IPS-15b (cell line): Measurements from ENCODE around the gene VASN.
A peak's percentile ranks its signal among the peaks of the same experiment; 100 is the strongest.

Experiments used
- H3K27me3 ChIP-seq: one replicate; pipeline ENCODE4 v1.6.1; 2013; ENCODE audit warnings: low read length; ENCODE audit not compliant: control insufficient read depth, insufficient read depth
- H3K36me3 ChIP-seq: one replicate; pipeline ENCODE4 v1.6.1; 2013; ENCODE audit warnings: low read length; ENCODE audit not compliant: control insufficient read depth, insufficient read depth
- H3K4me1 ChIP-seq: one replicate; pipeline ENCODE4 v1.6.1; 2013; ENCODE audit warnings: mild to moderate bottlenecking, low read length; ENCODE audit not compliant: control insufficient read depth, insufficient read depth
- H3K4me3 ChIP-seq: one replicate; pipeline ENCODE4 v1.5.1; 2013; ENCODE audit warnings: low read depth, low read length
- H3K9ac ChIP-seq: one replicate; pipeline ENCODE4 v1.6.1; 2013; ENCODE audit warnings: low read depth, mild to moderate bottlenecking, low read length
- H3K9me3 ChIP-seq: one replicate; pipeline ENCODE4 v1.6.1; 2013; ENCODE audit warnings: mild to moderate bottlenecking, low read length; ENCODE audit not compliant: control insufficient read depth, insufficient read depth

The VASN gene

GRCh38 chr16:4350365-4350786 is 21.3 kb upstream of the VASN start:
- peaks cover 11% of the 10 kb centered on the region for H3K36me3 ChIP-seq
- H3K4me1 ChIP-seq = no peaks in the 10 kb centered on the region
- peak overlapping the region; percentile 94 for H3K9ac ChIP-seq
- H3K27me3 ChIP-seq = no peaks in the 10 kb centered on the region
- no peaks in the 10 kb centered on the region for H3K9me3 ChIP-seq
- H3K4me3 ChIP-seq = peak overlapping the region; percentile 100

DNA sequence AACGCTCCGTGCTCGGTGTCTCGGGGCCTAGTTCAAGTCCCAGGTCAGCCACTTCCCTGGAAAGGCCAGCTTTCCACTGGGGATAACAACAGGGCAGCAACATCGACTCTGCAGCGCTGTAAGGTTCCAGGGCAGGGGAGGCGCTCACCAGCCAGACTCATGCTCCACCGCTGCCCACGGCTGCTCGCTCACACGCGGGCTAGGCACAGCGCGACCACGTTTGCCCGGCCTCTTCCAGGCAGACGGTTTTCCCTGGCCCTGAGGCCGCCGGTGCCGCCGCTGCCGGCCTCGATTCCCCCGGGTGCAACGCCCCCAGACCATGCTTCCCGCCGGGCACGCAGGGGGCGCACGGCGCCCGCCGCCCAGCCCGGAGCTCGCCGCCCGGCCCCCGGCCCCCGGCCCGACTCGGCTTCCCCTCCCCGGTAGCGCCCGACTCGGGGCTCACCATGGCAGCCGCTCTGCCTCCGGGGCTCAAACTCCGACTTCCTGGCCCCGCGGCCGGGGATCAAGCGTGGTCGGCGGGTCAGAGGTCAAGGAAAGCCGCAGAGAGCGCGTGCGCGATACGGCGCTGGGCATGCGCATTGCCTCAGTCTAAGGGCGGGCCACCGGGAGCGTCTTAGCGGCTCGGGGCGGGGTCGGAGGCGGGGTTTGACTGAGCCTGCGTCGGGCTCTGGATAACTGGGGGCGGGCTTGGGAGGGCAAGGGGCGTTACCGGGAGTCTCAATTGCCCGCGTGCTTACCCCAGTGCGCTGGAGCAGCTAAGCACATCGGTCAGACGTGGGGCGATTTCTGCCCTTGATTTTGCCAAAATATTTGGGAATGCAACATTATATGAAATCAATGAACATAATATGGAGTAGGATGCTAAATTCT is 20.6 kb upstream of the VASN start, which contains the start of gene PAM16:
PAM16 (minus strand) TSS at position 535 of the 873 bp plus-strand sequence; CDS start at position 448, 87 bp downstream.
- peaks cover 10% of the 10 kb centered on the region for H3K36me3 ChIP-seq
- H3K9me3 ChIP-seq = no peaks in the 10 kb centered on the region

GRCh38 chr16:4351880-4352279 is 19.8 kb upstream of the VASN start:
- Histone ChIP-seq H3K4me3 (no peak overlapping the region), H3K4me1 (no peaks in the 10 kb centered on the region), H3K27me3 (no peaks in the 10 kb centered on the region), H3K36me3 (peaks cover 10% of the 10 kb centered on the region), H3K9me3 (no peaks in the 10 kb centered on the region), H3K9ac (no peak overlapping the region)

More for the DNA sequence above, 20.6 kb upstream of the VASN start, which contains the start of gene PAM16:
- H3K4me1 ChIP-seq = no peaks in the 10 kb centered on the region
- H3K27me3 ChIP-seq = no peaks in the 10 kb centered on the region
- H3K4me3 ChIP-seq = peak within 1 kb of the TSS; percentile 100
- H3K9ac ChIP-seq = peak within 1 kb of the TSS; percentile 94

DNA sequence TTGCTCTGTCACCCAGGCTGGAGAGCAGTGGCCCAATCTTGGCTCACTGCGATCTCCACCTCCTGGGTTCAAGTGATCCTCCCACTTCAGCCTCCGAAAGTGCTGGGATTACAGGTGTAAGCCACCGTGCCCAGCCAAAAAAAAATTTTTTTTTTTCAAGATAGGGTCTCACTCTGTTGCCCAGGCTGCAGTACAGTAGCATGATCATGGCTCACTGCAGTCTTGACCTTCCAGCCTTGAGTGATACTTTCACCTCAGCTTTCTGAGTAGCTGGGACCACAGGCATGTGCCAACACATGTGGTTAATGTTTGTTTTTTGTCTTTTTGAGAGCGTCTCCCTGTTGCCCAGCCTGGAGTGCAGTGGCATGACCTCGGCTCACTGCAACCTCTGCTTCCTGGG is 18.8 kb upstream of the VASN start:
- Histone ChIP-seq H3K27me3 (no peaks in the 10 kb centered on the region), H3K4me3 (no peak overlapping the region), H3K9me3 (no peaks in the 10 kb centered on the region), H3K36me3 (peaks cover 10% of the 10 kb centered on the region), H3K4me1 (no peaks in the 10 kb centered on the region), H3K9ac (no peak overlapping the region)

DNA sequence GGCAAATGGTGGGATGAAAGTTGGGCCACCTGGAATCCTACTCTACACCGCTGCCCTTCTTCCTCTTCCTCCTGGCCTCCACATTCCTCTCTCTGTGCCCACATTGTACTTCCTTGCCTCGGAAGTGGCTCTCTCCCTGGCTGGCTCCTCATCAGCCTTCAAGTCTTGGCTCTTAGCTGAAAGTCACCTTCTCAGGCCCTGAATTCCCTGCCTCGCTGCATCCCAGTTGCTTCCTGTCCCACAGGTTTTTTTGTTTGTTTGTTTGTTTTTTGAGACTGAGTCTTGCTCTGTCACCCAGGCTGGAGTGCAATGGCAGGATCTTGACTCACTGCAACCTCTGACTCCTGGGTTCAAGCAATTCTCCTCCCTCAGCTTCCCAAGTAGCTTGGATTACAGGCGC is 18.0 kb upstream of the VASN start:
- peaks cover 5% of the 10 kb centered on the region for H3K36me3 ChIP-seq
- no peaks in the 10 kb centered on the region for H3K4me1 ChIP-seq
- H3K27me3 ChIP-seq = no peaks in the 10 kb centered on the region
- H3K9ac ChIP-seq = no peak overlapping the region
- H3K9me3 ChIP-seq = no peaks in the 10 kb centered on the region
- H3K4me3 ChIP-seq = no peak overlapping the region

- no peak overlapping the region for H3K4me3 ChIP-seq
- H3K9ac ChIP-seq = no peak overlapping the region
- H3K27me3 ChIP-seq = no peaks in the 10 kb centered on the region
- H3K4me1 ChIP-seq = no peaks in the 10 kb centered on the region
- no peaks in the 10 kb centered on the region for H3K9me3 ChIP-seq
- H3K36me3 ChIP-seq = peaks cover 5% of the 10 kb centered on the region
Observed at GRCh38 chr16:4354512-4355409, 16.9 kb upstream of the VASN start.

DNA sequence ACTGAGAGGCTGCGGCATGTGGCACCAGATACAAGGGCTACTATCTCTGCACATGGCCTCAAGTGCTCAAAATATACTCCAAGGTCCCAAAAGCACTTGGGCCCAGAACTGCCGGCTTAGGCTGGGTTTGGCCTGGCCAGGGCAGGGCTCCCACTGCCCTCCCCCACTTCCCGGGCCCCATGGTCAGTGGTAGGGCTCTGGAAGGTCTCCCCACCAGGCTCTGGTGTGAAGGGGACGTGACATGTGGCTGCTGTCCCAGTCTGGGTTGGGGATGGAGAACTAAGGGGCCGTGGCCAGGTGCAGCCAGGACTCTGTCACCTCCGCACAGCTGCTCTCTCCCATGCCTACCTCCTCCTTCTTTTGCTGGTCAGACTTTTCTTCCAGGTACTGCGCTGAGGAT is 14.8 kb upstream of the VASN start:
- H3K36me3 ChIP-seq = peaks cover 3% of the 10 kb centered on the region
- H3K9me3 ChIP-seq = no peaks in the 10 kb centered on the region
- no peaks in the 10 kb centered on the region for H3K4me1 ChIP-seq
- no peak overlapping the region for H3K4me3 ChIP-seq
- H3K9ac ChIP-seq = no peak overlapping the region
- H3K27me3 ChIP-seq = no peaks in the 10 kb centered on the region

- Histone ChIP-seq H3K4me3 (no peak overlapping the region), H3K27me3 (no peaks in the 10 kb centered on the region), H3K9ac (no peak overlapping the region), H3K9me3 (no peaks in the 10 kb centered on the region), H3K36me3 (peaks cover 3% of the 10 kb centered on the region), H3K4me1 (no peaks in the 10 kb centered on the region)
Observed at GRCh38 chr16:4358236-4358635, 13.4 kb upstream of the VASN start.

- H3K9ac ChIP-seq = no peak overlapping the region
- H3K9me3 ChIP-seq = no peaks in the 10 kb centered on the region
- H3K36me3 ChIP-seq = peaks cover 3% of the 10 kb centered on the region
- H3K4me1 ChIP-seq = no peaks in the 10 kb centered on the region
- no peak overlapping the region for H3K4me3 ChIP-seq
- no peaks in the 10 kb centered on the region for H3K27me3 ChIP-seq
Observed at GRCh38 chr16:4358831-4359561, 12.7 kb upstream of the VASN start.

DNA sequence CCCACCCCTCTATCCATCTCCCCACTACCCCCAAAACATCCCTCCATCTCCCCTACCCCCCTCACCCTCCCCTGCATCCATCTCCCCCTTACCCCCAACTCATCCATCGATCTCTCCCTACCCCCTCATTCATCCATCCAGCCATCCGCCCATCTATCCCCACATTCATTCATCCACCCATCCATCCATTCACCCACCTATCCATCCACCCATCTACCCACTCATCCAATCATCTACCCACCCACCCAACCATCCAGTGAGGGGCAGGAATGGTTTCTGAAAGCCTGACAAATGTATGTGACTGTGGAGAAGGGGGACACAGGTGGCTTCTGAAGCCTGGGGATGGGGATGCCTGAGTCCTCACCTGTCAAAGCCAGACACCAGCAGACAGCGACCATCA is 11.7 kb upstream of the VASN start:
- H3K4me3 ChIP-seq = no peak overlapping the region
- H3K9me3 ChIP-seq = no peaks in the 10 kb centered on the region
- no peak overlapping the region for H3K9ac ChIP-seq
- H3K27me3 ChIP-seq = no peaks in the 10 kb centered on the region
- H3K36me3 ChIP-seq = peaks cover 3% of the 10 kb centered on the region
- H3K4me1 ChIP-seq = no peaks in the 10 kb centered on the region

- Histone ChIP-seq H3K36me3 (peaks cover 3% of the 10 kb centered on the region), H3K4me3 (no peak overlapping the region), H3K9me3 (no peaks in the 10 kb centered on the region), H3K9ac (no peak overlapping the region), H3K4me1 (no peaks in the 10 kb centered on the region), H3K27me3 (no peaks in the 10 kb centered on the region)
Observed at GRCh38 chr16:4360538-4361021, 11.1 kb upstream of the VASN start.
